ENCODE data around the gene TIMP2.
"Not testable (repeated sequence)": the region's sequence is repeated elsewhere in the genome, so short reads cannot be mapped to it uniquely, and the experiment has no call there.

Gene TIMP2

GRCh38 chr17:78892520-78892919, 32.7 kb downstream of the TIMP2 start:
- no peak overlapping the region for H3K4me3 ChIP-seq (ENCODE audit: low read depth, low read length)
- TF ChIP-seq MAX (IDR thresholded peaks at IDR 0.05; ENCODE audit: low read depth, low read length) (no peak), MYC (IDR thresholded peaks at IDR 0.05; ENCODE audit: low read depth, low read length) (no peak), CTCF (IDR thresholded peaks at IDR 0.05; ENCODE audit: low read depth, low read length) (no peak), POLR2A (IDR thresholded peaks at IDR 0.05; ENCODE audit: extremely low read depth, insufficient read length) (no peak)
- DNase-seq (ENCODE audit: low read depth), result peak; percentile 59

GRCh38 chr17:78892062-78892456, 33.1 kb downstream of the TIMP2 start:
- TF ChIP-seq POLR2A (IDR thresholded peaks at IDR 0.05; ENCODE audit: extremely low read depth, insufficient read length), result no peak
- TF ChIP-seq MAX (IDR thresholded peaks at IDR 0.05; ENCODE audit: low read depth, low read length), result no peak
- TF ChIP-seq MYC (IDR thresholded peaks at IDR 0.05; ENCODE audit: low read depth, low read length), result no peak
- no peak for TF ChIP-seq CTCF (IDR thresholded peaks at IDR 0.05; ENCODE audit: low read depth, low read length)
- H3K4me3 ChIP-seq (ENCODE audit: low read depth, low read length), result no peak overlapping the region
- no peak for DNase-seq (ENCODE audit: low read depth)

- no peak overlapping the region for H3K4me3 ChIP-seq (ENCODE audit: low read depth, low read length)
- TF ChIP-seq MYC (IDR thresholded peaks at IDR 0.05; ENCODE audit: low read depth, low read length) (no peak), POLR2A (IDR thresholded peaks at IDR 0.05; ENCODE audit: extremely low read depth, insufficient read length) (no peak), MAX (IDR thresholded peaks at IDR 0.05; ENCODE audit: low read depth, low read length) (no peak), CTCF (IDR thresholded peaks at IDR 0.05; ENCODE audit: low read depth, low read length) (no peak)
- no peak for DNase-seq (ENCODE audit: low read depth)
Measured at GRCh38 chr17:78891406-78892061, 33.7 kb downstream of the TIMP2 start.

- TF ChIP-seq MYC (IDR thresholded peaks at IDR 0.05; ENCODE audit: low read depth, low read length) (peak; percentile 43; the same call in 1 of the 2 replicates), CTCF (IDR thresholded peaks at IDR 0.05; ENCODE audit: low read depth, low read length) (no peak), MAX (IDR thresholded peaks at IDR 0.05; ENCODE audit: low read depth, low read length) (no peak), POLR2A (IDR thresholded peaks at IDR 0.05; ENCODE audit: extremely low read depth, insufficient read length) (no peak)
- no peak overlapping the region for H3K4me3 ChIP-seq (ENCODE audit: low read depth, low read length)
- DNase-seq (ENCODE audit: low read depth), result peak; percentile 97
Measured at GRCh38 chr17:78890498-78890897, 34.7 kb downstream of the TIMP2 start.

- not testable (repeated sequence) for H3K4me3 ChIP-seq (ENCODE audit: low read depth, low read length); DNase-seq (ENCODE audit: low read depth)
Measured at GRCh38 chr17:78890096-78890495, 35.1 kb downstream of the TIMP2 start.

- H3K4me3 ChIP-seq (ENCODE audit: low read depth, low read length), result no peak overlapping the region
- TF ChIP-seq MAX (IDR thresholded peaks at IDR 0.05; ENCODE audit: low read depth, low read length) (no peak), MYC (IDR thresholded peaks at IDR 0.05; ENCODE audit: low read depth, low read length) (no peak), CTCF (IDR thresholded peaks at IDR 0.05; ENCODE audit: low read depth, low read length) (no peak), POLR2A (IDR thresholded peaks at IDR 0.05; ENCODE audit: extremely low read depth, insufficient read length) (no peak)
- DNase-seq (ENCODE audit: low read depth), result no peak
Measured at GRCh38 chr17:78889531-78889930, 35.7 kb downstream of the TIMP2 start.
